Measurements from ENCODE around the gene FGFBP1. TPM values are rescaled to one million over a fixed set of nuclear protein-coding genes. Genes with fewer than 3 reads are reported as not detected.
A peak's percentile ranks its signal among the peaks of the same experiment; 100 is the strongest.

The FGFBP1 gene
- total RNA-seq, 1 experiment from 2014 or later: not detected

- Histone ChIP-seq H2BK5ac (ENCODE audit: insufficient read length, low read length) (no peak overlapping the region), H3K27me3 (ENCODE audit: insufficient read depth, low read length) (no peaks in the 10 kb centered on the region), H2BK20ac (ENCODE audit: low read depth, low read length, poor library complexity, severe bottlenecking) (no peak overlapping the region), H3K27ac (ENCODE audit: insufficient read length, low read depth, low read length) (no peak overlapping the region), H3T11ph (ENCODE audit: low read length) (no peak overlapping the region), H3K18ac (ENCODE audit: insufficient read length, low read depth, low read length) (no peak overlapping the region), H4K8ac (replicated peaks; ENCODE audit: insufficient read length, low read depth, low read length) (no peak overlapping the region), H2AK5ac (ENCODE audit: insufficient read length, low read length) (no peak overlapping the region), H3K56ac (ENCODE audit: insufficient read length, low read depth, low read length) (no peak overlapping the region), H3K9me3 (ENCODE audit: control insufficient read depth, low read depth, low read length) (no peaks in the 10 kb centered on the region), H3K4ac (ENCODE audit: low read depth, low read length) (no peak overlapping the region), H3K79me2 (ENCODE audit: insufficient read depth, low read length) (no peaks in the 10 kb centered on the region), H3K79me1 (ENCODE audit: insufficient read depth, low read depth, low read length, poor library complexity, severe bottlenecking) (no peaks in the 10 kb centered on the region), H3K14ac (ENCODE audit: insufficient read depth, low read length) (no peak overlapping the region), H4K5ac (ENCODE audit: insufficient read length, low read depth, low read length) (no peak overlapping the region), H3K23me2 (ENCODE audit: insufficient read length, low read depth, low read length, poor library complexity, severe bottlenecking) (no peaks in the 10 kb centered on the region), H3K4me2 (ENCODE audit: insufficient read depth, insufficient read length, low read length) (no peak overlapping the region), H4K91ac (ENCODE audit: insufficient read length, low read depth, low read length) (no peak overlapping the region), H2BK15ac (ENCODE audit: low read depth, low read length) (no peak overlapping the region), H2AFZ (ENCODE audit: low read length) (no peak overlapping the region), H2BK12ac (ENCODE audit: insufficient read length, low read depth, low read length) (no peak overlapping the region), H4K20me1 (ENCODE audit: control insufficient read depth, insufficient read depth, insufficient read length) (no peaks in the 10 kb centered on the region), H3K23ac (ENCODE audit: insufficient read length, low read depth, low read length) (no peak overlapping the region), H2BK120ac (ENCODE audit: low read depth, low read length, poor library complexity, severe bottlenecking) (no peak overlapping the region), H3K4me1 (ENCODE audit: insufficient read depth, low read length) (no peaks in the 10 kb centered on the region; the same call in 1 of the 2 replicates), H3K9ac (ENCODE audit: extremely low read depth, insufficient read length, low read length) (no peak overlapping the region)
- peak; percentile 51 for DNase-seq
- WGBS (ENCODE audit: extremely low coverage, insufficient read length, low lambda C conversion rate): no CpG with 5 or more reads among the region's 8 CpGs
- no peaks in the 10 kb centered on the region for H3K9me3 Mint-ChIP-seq
- H3K27ac Mint-ChIP-seq: peak overlapping the region in 1 of 3 experiments; percentile 49; a peak in 1 of 7 replicates
- peaks cover 7% of the 10 kb centered on the region in 2 experiments for H3K4me1 Mint-ChIP-seq
- TF ChIP-seq CTCF (conservative IDR thresholded peaks at IDR 0.05): no peak
- H3K27me3 Mint-ChIP-seq (ENCODE audit: low read depth): no peaks in the 10 kb centered on the region; the same call in 1 of the 2 replicates
- no peak overlapping the region for H3K4me3 Mint-ChIP-seq
- no peaks in the 10 kb centered on the region for H3K36me3 Mint-ChIP-seq (ENCODE audit: insufficient read depth in 1 of 3, low read depth in 3 of 3)
Measured at GRCh38 chr4:15938182-15938581, 358 bp downstream of the FGFBP1 start.
